Stimulated activated CD8-positive, alpha-beta memory T cell treated with anti-CD3 and anti-CD28 coated beads, Interleukin-12 subunit alpha, Interleukin-12 subunit beta, amount 100 ng/mL, for 4 hours (primary cell): ENCODE measurements around the gene CALM3.

Source experiments
- DNase-seq: peaks from one replicate; pipeline ENCODE4 v3.0.0-alpha.2; 2020; ENCODE audit warnings: low read depth

The CALM3 gene

GRCh38 chr19:46635920-46636761, 35.0 kb downstream of the CALM3 start, which contains the start of gene GNG8:
Gene GNG8 (minus strand): TSS chr19:46636202. CDS start chr19:46634682, 1,520 bp downstream.
- no peak for DNase-seq

GRCh38 chr19:46637224-46637623, 36.1 kb downstream of the CALM3 start:
- DNase-seq, result no peak

- no peak for DNase-seq
These were observed 38.4 kb downstream of the CALM3 start for GRCh38 chr19:46639358-46640182.

GRCh38 chr19:46640656-46641055, 39.5 kb downstream of the CALM3 start:
- no peak for DNase-seq

- DNase-seq, result no peak
These were observed 43.6 kb downstream of the CALM3 start for GRCh38 chr19:46644720-46645119.

DNA sequence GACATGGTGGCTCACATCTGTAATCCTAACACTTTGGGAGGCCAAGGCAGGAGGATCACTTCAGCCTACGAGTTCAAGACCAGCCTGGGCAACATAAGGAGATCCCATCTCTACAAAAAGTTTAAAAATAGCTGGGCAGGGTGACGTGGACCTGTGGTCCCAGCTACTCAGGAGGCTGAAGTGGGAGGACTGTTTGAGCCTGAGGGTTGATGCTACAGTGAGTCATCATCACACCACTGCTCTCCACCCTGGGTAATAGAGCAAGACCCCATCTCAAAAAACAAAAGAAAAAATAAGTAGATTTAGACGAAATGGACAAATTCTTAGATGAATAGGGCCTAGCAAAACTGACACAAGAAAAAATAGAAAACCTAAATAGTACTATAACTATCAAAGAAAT, 45.3 kb downstream of the CALM3 start:
- no peak for DNase-seq

GRCh38 chr19:46648060-46648960, 47.2 kb downstream of the CALM3 start:
- no peak for DNase-seq

GRCh38 chr19:46648961-46649960, 48.1 kb downstream of the CALM3 start:
- no peak for DNase-seq

GRCh38 chr19:46650445-46650844, 49.3 kb downstream of the CALM3 start:
- no peak for DNase-seq

DNA sequence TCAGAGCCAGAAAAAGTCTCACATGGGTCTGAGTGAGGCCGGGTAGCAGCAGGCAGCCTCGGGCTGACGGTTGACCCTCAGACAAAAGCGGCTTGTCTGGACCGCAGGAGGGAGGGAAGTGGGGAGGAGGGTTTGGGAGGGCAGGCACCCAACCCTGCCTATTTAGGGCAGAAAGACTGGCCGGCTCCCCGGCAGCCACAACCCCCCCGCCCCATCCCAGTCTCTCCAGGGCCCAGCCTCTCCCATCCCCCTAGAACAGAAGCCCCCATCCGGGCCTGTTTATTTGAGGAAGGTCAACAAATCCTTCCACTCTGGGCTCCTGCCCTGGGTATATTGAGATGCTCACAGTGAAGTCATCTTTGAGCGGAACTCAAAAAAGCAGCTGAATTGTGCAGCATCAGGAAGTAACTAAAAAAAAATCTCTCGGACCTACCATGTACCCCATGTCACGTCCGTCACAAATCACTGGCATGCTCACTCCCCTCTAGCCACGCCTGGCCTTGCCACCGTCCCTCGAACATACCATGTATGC, 53.6 kb downstream of the CALM3 start:
- no peak for DNase-seq

GRCh38 chr19:46656541-46656940, 55.4 kb downstream of the CALM3 start:
- DNase-seq, result no peak

DNA sequence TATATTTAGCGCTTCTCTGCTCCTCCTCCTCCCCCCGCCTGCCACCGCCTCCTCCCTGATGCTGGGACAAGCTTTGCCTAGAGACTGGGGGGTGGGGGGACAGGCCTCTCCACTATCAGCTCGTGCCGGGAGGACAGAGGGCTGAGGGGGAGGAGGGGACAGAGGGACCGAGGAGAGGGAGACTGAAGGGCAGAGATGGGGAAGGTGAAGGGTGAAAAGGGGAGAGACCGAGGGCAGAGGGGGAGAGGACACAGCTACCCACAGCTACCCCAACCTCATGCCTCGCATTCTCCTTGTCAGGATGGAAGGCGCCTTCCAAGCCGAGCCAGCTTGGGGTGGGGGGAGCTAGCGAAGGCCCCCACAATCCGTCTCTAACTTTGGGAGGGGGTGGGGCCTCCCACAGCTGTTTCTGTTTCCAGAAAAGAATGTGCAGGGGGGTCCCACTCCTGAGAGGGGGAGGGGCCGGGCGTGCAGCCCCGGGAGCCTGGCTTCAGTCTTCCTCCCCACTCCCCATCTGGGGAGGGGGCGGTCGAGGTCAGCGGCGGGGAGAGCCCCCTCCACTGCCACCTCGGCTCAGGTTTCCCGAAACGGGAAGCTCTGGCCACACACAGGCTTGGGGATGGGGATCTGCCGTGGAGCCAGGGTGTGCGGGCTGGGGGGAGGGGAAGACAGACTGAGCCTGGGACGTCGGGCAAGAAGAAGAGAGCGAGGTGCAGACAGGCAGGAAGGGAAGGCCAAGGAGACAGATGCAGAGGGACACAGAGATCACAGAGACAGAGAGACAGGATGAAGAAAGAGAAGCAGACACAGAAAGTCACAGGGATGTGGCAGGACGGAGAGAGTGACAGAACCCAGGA, 58.2 kb downstream of the CALM3 start:
- no peak for DNase-seq

GRCh38 chr19:46660008-46660517, 58.9 kb downstream of the CALM3 start:
- DNase-seq, result no peak
